Fibroblast of the conjunctiva (primary cell): ENCODE results near the gene DSG3.

ENCODE experiments used
- DNase-seq: peaks from one replicate; pipeline ENCODE4 v3.0.0-alpha.2; 2010; ENCODE audit warnings: low read depth

The DSG3 gene

DNA sequence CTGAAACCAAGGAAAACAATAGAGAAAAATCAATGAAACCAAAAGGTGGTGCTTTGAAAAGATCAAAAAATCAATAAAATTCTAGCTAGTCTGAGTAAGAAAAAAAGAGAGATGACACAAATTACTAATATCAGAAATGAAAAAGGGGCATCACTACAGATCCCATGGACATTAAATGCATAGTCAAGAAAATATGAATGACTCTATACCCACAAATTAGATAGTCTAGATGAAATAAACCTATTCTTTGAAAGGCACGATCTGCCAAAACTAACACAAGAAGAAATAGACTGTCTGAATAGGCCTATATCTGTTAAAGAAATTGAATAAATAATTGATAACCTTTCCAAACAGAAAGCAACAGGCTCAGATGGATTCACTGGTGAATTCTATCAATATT, 15.2 kb upstream of the DSG3 start:
- DNase-seq, result no peak

DNA sequence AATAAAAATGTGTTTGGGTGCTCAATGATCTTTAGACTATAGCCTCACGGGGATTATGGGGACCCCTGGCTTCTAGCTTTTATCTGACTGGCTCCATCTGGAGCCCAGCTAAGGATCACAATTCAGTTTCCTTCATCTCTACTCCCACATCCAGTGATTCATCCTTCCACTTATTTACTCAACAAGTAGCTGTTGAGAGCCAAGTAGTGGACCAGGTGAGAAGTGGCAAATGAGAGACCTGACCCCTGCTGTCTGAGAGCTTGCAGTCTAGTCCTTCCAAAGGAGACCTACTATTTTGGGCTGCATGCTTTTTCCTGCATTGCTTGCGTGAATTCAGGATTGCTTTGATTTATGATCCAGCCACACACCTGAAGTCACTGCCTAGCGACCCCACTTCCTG, 10.7 kb upstream of the DSG3 start:
- DNase-seq, result no peak

DNA sequence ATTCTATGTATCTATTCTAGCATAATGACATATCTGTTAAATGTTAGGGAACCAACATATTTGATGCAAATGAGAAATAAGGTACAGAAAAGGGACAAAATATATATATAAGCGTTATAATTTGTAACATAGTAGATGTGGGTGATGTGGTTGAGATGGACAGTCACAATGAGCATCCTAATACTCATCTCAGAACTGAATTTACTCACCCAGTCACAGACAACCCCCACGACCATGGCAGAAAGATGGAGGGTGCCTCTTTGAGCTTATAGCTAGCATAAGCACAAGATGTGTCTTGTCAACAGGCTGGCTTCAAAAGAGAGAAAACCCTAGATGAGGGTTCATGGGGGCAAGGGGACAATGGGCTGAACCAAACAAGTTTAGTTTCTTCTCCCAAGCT, 9.1 kb upstream of the DSG3 start:
- DNase-seq, result no peak

DNA sequence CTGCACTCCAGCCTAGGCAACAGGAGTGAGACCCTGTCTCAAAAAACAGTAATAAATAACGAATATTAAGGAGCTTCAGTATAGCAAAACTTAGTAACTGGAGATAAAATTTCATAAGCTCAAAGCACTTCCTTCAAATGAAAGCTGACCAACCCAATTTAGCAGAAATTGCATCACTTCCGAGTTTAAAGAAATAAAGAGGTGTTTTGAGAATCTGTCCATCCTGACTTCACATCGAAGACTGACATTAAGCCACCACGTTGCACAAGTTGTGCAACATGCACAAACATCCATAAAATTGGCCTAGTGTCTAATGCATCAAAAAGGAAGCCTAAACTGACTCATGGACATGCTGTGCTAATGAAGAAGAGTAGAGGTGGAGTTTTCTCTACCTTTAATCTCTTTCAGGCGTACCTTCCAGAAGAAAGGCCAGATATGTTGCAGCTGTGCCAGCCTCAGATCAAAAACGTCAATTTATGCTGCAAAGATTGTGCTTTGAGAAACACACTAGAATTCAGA, 7.7 kb upstream of the DSG3 start:
- DNase-seq, result no peak

DNA sequence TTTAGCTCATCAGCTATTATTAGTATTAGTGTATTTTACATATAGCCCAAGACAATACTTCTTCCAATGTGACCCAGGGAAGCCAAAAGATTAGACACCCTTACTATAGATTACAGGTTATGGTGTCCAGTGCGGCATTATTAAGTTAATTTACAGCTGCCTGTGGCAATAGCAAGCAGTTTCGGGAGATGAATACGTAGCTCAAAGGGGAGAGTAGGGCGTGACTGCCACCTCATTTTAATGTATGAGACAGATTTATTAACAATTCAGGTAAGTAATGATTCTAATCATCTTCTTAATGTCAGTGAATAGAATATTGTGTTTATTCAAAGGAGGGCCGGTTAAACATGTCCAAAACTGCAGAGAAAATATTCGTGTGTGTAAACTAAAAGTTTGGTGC, 6.8 kb upstream of the DSG3 start:
- no peak for DNase-seq

DNA sequence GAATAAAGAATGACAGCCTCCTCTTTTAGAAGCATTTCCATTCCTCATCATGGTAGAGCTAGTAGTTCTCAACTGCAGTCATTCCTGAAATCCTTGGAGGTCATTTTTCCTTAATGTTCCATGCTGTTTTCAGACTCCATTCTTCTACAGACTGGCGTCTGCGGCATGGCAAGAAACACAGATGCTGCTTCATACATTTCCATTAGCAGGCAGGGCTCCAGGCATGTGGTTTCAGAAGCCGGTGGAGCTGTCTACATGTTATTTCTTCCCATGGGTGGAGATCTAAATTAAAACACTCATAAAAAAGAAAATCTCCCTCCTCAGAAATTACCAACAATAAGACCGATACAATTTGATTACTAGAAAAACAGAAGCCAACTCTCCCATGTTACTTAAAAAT, 6.0 kb upstream of the DSG3 start:
- no peak for DNase-seq

DNA sequence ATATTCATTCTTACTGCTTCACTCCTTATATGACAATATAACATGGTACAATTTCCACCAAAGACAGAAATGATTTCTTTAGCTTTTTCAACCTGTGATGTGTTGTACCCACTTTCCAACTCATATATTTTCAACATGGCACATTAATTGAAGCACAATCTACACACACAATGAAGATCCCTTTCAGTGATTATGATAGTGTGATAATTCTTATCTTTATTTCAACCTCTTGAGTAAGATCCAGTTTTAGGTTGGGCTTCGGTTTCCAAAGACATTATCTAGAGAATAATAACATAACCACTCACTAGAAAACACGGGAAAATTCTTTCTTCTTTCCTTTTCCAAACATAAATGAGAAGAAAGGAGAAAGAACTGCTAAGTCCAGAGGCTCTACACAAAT, 3.4 kb upstream of the DSG3 start:
- no peak for DNase-seq

DNA sequence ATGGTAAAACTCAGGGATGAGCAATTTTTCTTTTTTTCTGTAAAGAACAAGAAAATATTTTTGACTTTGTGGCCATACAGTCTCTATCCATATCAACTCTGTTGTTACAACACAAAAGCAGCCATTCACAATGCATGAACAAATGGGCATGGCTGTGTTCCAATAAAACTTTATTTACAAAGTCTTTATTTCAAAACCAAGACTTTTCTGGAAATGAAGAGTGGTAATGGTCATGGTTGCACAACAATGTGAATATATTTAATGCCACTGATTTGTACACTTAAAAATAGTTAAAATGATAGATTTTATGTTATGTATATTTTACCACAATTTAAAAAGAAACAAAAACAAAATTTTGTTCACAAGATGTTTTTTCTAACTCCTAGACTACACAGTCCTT, 1.6 kb upstream of the DSG3 start:
- no peak for DNase-seq

DNA sequence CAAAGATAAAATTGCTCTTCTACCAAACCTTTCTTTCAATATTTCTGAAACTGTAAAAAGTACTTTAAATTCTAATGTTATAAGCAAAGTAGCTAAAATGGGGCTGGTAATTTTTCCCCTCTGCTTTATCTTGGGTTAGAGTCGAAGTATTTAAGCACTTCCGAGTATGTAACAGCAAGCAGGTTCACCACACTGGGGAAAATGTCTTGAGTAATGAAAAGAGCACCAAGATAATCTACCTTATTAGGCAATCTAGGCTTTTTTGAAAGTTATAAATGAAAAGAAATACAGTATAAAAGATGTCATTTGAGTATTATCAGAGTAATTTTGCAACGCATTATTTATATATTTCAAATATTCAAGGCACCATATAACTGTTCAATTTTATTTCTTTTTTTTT, 687 bp upstream of the DSG3 start:
- DNase-seq, result no peak

DNA sequence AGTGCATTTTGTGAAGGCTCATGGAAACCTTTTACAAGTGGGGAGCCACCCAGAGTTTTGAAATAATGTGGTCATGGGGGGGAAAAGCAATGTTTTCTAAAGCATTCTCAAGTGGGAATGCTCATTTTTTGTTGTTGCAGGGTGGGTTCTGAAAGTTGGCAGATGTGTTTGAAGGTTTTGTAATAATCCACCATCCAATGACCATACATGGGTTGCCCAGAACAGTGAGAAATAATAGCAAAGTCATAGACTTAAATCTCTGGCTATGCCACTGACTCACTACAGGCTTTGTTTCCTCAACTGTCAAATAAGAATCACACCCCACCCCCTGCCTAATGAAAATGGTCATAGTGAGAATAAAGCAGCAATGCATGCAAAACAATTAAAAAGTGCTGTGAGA, 2.9 kb downstream of the DSG3 start:
- DNase-seq, result no peak

DNA sequence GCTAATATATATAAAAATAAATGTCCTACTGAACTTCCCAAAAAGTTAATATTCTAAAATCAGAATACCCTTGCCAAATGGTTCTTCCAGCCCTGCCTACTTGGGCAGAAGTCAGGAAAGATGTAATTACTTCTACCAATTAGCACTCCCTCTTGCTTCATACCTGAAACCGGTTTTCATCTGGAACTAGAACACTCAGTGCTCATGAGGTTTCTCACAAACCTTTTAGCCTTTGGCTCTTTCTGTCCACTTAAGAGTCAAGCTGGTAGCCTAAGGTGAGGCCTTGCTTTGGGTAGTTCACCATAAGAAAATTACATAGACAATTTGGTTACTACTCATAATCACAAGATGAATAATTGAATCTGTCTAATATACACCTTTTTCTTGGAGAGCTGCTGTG, 4.1 kb downstream of the DSG3 start:
- no peak for DNase-seq

DNA sequence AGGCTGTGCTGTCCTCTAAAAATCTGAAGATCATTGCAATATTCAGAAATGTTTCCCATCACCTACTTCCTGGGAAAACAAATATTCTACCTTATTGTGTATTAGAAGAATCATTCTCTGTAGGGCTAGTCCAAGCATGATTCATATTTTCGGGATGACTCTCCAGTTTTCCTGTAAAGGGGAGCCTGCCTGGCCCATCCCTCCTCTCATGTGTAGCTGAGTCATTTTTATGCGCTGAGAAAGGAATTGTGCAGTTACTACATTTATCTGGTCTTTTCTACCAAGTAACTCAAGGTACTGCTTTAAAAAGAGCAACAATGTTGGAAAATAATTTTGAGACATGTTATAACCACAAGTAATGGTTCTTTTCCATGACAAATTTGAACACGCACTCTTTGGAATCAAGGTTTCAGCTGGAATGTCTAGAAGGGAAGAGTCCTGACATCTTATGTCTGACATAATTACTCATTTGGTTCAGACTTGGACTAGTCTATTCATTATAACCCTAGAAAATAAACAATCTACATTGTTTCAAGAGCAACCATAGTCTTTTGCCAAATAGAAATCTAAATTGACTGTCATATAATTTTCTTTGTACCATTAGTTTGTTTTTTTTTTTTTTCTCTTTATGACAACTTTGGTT, 6.6 kb downstream of the DSG3 start:
- DNase-seq, result peak; percentile 4

DNA sequence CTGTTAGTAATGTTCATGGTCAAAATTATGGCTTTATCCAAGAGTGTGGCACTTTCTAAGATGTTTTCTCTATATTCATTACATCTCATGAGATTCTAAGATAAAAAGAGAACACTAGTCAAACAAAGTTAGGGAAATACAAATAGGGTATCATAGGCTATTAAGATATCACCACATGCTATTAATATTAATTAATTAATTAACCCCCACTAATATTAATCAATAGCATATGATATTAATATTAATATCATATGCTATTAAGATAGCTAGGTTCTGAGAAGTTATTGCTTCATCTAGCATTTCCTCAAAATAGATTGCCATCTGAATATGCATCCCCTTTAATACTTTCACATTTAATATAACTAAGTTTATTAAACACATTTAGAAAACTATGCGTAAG, 22.1 kb downstream of the DSG3 start:
- no peak for DNase-seq

DNA sequence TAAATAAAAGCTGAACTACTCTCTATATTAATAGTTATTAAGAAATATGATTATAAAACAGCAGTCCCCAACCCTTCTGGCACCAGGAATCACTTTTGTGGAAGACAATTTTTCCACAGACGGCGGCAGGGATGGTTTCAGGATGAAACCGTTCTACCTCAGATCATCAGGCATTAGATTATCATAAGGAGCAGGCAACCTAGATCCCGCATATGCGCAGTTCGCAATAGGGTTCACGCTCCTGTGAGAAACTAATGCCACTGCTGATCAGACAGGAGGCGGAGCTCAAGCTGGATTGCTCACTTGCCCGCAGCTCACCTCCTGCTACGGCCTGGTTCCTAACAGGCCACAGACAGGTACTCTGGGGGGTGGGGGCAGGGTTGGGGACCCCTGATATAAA, 31.1 kb downstream of the DSG3 start:
- DNase-seq, result no peak

DNA sequence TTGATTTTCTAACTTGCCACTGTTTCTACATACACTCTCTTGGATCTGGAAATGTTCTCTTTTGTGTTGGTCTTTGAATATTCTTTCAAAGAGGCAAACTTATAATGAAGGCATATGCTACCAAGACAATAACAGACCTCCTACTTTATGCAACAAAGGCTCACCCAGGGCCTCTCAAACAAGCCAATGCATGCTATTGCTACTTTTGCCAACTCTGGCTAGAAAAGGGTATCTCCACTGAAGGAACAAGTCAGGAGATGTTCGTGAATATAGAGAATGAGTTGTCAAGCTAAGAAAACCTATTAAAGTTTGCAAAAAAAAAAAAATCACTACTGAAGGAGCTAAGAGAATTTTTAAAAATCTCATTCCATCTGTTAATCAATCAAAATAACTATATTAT, 34.5 kb downstream of the DSG3 start:
- no peak for DNase-seq

DNA sequence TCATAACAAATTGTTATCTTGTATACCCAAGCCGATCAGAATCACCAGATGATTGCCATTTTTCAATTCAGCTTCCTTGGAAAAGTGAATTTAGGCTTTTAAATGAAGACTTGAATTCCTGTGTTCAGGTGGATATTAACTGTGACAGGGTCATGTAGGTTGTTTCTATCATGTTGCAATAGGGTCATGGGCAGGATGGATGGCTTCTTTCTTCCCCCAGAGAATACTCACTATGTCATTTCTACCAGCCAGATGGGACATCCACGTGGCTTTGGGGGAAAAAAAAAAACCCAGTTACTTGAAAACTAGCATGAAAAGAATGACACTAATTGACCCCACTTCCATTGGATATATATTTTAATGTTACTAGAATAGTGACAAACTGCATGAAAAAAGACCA, 35.9 kb downstream of the DSG3 start:
- DNase-seq, result no peak

DNA sequence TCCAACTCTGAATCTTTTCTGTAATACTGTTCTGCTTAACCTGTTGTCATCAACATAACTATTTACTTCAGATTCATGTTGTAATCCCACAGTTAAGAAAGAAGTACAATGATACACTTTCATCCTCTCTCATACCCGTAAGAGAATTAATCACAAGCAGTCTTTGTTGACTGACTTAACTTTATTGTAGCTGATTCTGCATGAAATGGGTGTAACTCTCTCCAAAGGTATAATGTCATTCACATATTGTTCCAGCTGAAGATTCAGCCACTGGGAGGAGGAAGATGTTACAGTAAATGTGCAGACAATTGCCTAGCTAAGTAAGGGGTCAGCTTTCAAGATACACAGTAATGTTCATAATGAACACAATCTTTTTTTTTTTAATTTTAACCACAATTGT, 36.9 kb downstream of the DSG3 start:
- DNase-seq, result no peak

DNA sequence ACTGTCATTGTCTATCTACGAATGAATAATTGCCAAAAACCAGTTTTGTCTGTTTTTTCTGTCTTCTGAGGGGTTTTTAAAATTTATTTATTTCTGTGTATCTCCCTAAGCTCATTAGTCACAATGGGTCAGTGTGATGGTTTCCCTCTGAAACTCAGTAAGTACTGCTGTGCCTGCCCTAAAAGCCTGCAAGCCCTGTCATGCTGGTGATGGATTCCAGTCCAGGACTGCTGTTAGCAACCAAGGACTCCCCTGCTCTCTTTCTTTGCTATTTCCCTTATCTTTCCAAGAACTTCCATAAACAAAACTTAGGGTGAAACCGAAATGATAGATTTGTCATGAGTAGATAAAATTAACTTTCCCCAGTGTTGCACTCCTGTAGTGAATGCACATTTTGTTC, 38.6 kb downstream of the DSG3 start:
- DNase-seq, result no peak

DNA sequence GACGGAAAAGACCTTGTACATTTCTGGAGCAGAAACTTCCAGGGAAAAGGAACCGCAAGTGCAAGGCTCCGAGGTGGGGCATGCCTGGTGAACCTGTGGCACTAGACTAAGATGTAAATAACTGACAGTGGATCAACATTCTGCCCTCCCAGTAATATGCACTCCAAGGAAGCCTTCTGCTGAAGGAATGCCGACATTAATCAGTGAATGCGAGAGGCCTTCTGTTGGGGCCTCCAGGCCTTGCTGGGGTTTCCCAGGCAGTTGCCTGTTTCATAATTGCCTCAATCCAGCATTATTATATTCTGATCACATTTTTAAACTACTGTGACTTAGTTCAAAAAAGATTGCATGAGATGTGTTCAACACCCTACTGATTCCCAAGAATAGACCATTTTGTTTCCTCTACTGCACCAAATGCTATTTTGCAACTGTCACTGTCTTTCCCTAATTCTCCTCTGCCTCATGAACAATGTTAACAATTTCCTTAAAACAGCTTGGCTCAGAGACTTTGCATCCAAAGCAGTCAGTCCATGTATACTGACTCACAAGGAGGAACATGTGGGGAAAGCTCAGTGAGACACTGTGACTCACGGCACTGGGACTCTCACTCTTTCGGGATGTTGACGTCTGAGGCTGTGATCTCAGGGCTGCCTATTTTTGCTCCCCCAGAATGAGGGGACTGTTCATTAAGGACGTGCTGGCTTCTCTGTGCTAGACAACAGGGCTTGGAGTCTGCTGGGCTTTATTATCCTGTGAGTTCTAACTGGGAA, 39.9 kb downstream of the DSG3 start:
- DNase-seq, result peak; percentile 47

DNA sequence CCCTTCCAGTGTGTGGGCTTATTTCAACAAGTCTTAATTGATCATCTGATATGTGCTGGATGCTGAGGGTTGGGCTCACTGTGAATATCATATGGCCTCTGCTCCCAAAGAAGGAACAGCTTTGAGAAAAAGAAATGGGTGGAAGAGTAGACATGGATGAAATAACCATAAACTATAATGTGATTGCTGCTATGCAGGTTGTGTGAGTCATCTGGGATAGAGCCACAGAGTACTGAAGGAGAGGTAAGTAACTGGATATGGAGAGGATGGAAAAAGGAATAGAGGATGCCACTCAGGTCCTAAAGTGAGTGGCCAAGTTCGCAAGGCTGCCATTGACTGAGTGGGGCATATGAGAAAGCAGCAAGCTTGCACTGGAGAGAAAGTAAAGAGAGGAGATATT, 41.8 kb downstream of the DSG3 start:
- no peak for DNase-seq

DNA sequence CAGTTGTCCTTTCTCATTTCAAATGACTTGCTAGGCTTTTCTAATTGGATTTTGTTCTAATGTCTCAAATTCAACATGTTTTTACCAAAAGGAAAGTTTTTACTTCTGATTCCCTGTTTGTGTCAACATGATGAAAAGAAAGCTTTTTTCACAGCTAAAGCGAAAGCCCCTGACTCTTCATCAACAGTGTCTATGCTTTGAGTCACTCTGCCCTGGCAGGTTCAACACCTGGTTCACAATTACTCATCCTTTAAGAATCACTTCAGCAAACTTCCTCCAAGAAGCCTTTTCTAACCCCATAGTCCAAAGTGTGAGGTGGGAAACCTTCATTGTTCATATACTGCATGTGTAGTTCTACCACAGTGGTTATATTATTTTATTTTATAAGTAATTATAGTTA, 42.8 kb downstream of the DSG3 start:
- DNase-seq, result no peak

DNA sequence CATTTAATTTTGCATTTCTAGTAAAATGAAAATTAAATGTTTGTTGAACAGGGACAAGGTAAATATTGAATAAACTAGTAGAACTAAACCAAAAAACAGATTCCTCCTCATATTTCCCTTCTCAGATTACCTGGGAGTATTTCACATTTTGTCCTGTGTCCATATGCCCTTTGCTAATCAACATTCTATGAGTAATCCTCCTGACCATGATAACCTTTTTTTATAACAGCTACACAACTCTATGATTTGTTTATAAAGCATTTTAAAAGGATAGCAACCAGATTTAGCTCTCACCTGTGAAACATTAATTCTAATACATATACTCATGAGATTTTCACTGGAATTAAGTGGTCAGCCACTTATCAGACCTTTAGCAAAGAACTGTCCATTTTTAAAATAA, 43.3 kb downstream of the DSG3 start:
- DNase-seq, result no peak

DNA sequence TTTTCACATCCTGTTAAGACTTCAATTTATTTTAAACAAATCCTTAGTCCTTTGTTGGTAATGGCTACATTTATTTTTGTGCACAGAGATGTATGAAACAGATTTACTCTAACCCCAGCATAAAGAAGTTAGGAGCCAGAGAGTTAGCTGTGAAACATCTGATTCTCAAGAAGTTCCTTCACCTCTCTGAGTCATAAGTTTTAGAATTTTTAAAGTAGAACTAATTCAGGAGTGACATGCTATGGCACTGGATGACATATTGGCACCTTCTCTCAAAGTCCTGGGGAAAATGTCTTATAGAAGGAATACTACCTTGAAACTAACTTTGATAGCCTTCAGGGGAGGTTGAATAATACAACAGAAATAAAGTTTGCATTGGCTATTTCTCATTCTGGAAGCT, 44.0 kb downstream of the DSG3 start:
- no peak for DNase-seq

DNA sequence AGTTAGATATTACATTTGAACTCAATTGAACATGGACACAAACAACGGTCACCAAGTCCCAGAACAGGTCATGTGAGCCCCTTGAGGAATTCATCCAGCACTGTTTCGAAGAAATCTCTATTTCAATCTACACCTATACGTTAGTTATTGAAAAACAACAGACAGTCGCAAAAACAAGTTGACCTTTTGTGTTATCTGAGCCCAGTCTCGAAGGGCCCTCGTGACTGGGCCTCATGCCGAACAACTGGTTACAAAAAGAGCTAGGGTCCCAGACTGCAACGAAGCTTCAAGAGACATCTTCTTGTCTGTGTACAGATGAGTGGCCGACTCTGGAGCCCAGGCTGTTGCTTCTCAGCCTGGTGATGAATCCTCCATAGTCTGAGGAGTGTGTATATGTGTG, 45.1 kb downstream of the DSG3 start:
- no peak for DNase-seq
